ENCODE data around the gene TMEM132E.

GRCh38 chr17:34683390-34683789, 104.0 kb downstream of the TMEM132E start:
- TF ChIP-seq SP1 (IDR thresholded peaks at IDR 0.05) (no peak), FOXK2 (IDR thresholded peaks at IDR 0.05) (no peak), NFRKB (IDR thresholded peaks at IDR 0.05) (no peak)
- TF ChIP-seq, protein P1, sequence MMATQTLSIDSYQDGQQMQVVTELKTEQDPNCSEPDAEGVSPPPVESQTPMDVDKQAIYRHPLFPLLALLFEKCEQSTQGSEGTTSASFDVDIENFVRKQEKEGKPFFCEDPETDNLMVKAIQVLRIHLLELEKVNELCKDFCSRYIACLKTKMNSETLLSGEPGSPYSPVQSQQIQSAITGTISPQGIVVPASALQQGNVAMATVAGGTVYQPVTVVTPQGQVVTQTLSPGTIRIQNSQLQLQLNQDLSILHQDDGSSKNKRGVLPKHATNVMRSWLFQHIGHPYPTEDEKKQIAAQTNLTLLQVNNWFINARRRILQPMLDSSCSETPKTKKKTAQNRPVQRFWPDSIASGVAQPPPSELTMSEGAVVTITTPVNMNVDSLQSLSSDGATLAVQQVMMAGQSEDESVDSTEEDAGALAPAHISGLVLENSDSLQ (IDR thresholded peaks at IDR 0.05): no peak
